OCI-LY7 (cell line): ENCODE results near the gene C2orf72. TPM values are rescaled to one million over a fixed set of nuclear protein-coding genes. Genes with fewer than 3 reads are reported as not detected.

ENCODE experiments used
- BruUV-seq: library from RNA; stranded (reverse); fragments of 400-500 nt; replicated peaks from 2 replicates; lab custom pipeline; 2021; lab: Mats Ljungman, UMichigan
- CTCF ChIA-PET: fragments of 300-600 bp; sonication (Branson Sonifier 250); formaldehyde crosslinking; loops from one replicate; lab custom pipeline; 2022; ENCODE audit warnings: antibody characterized with exemption; ENCODE audit not compliant: unreplicated experiment; lab: Charles Lee
- POLR2A ChIA-PET: fragments of 300-600 bp; sonication (Branson Sonifier 250); formaldehyde crosslinking; loops from one replicate; lab custom pipeline; 2022; ENCODE audit warnings: antibody characterized with exemption; lab: Charles Lee
- DNase-seq: peaks from one replicate; pipeline ENCODE4 v3.0.0-alpha.2; 2015; ENCODE audit warnings: low spot score
- H2AFZ ChIP-seq: fragments of 200-600 bp; sonication (generic), shearing (Covaris generic); 2 replicates; pipeline ENCODE4 v1.6.1; 2014; ENCODE audit warnings: mild to moderate bottlenecking, antibody characterized with exemption, low read length, moderate library complexity
- H3K27ac ChIP-seq: fragments of 200-600 bp; sonication (generic); 2 replicates; pipeline ENCODE4 v1.5.1; 2014; ENCODE audit warnings: mixed run types, low read depth, mild to moderate bottlenecking, moderate library complexity, low read length, inconsistent platforms; ENCODE audit not compliant: poor library complexity, severe bottlenecking
- H3K36me3 ChIP-seq: fragments of 200-600 bp; sonication (generic); 2 replicates; pipeline ENCODE4 v1.6.1; 2014; ENCODE audit warnings: mild to moderate bottlenecking, antibody characterized with exemption, low read length, moderate library complexity, mixed read lengths; ENCODE audit not compliant: insufficient read depth
- H3K4me1 ChIP-seq: fragments of 200-600 bp; sonication (generic); 2 replicates; pipeline ENCODE4 v1.5.1; 2014; ENCODE audit warnings: mild to moderate bottlenecking, low read length; ENCODE audit not compliant: insufficient read depth, poor library complexity, severe bottlenecking
- H3K4me2 ChIP-seq: fragments of 200-600 bp; sonication (generic); 2 replicates; pipeline ENCODE4 v1.6.1; 2014; ENCODE audit warnings: mild to moderate bottlenecking, low read length
- H3K4me3 ChIP-seq: fragments of 200-600 bp; sonication (generic); 2 replicates; pipeline ENCODE4 v1.5.1; 2014; ENCODE audit warnings: mild to moderate bottlenecking, low read depth, low read length; ENCODE audit not compliant: poor library complexity, severe bottlenecking
- H3K79me2 ChIP-seq: fragments of 200-600 bp; sonication (generic); 2 replicates; pipeline ENCODE4 v1.6.1; 2016; ENCODE audit warnings: low read depth, mild to moderate bottlenecking, low read length, moderate library complexity, mixed read lengths; ENCODE audit not compliant: insufficient read depth
- H3K9me2 ChIP-seq: fragments of 200-600 bp; sonication (generic); 2 replicates; pipeline ENCODE4 v1.6.1; 2016; ENCODE audit warnings: mild to moderate bottlenecking, low read length, mixed read lengths; ENCODE audit not compliant: insufficient read depth
- H3K9me3 ChIP-seq: fragments of 200-600 bp; sonication (generic); 2 replicates; pipeline ENCODE4 v1.6.1; 2014; ENCODE audit warnings: mild to moderate bottlenecking, mixed run types, low read length, mixed read lengths
- H4K20me1 ChIP-seq: fragments of 200-600 bp; sonication (generic); 2 replicates; pipeline ENCODE4 v1.6.1; 2014; ENCODE audit warnings: mild to moderate bottlenecking, antibody characterized with exemption, low read length, moderate library complexity, mixed read lengths; ENCODE audit not compliant: insufficient read depth
- EZH2phosphoT487 ChIP-seq: fragments of 200-600 bp; sonication (generic); IDR thresholded peaks from 2 replicates; pipeline ENCODE4 v1.6.1; 2018; ENCODE audit warnings: low read depth, borderline replicate concordance, mild to moderate bottlenecking, mixed run types, antibody characterized with exemption, low read length, moderate library complexity, mixed read lengths
- intact Hi-C: fragments of 100-400 bp; cut with micrococcal nuclease; formaldehyde crosslinking; loops from one replicate; pipeline ENCODE4 v1.10.0; 2022; ENCODE audit not compliant: unreplicated experiment
- total RNA-seq, 2 experiments: library from RNA; depleted of rRNA in 1 of 2; stranded (reverse); fragments of >200 nt in 1 of 2; shearing (Covaris generic) in 1 of 2; gene quantifications; 2 replicates each; pipeline ENCODE4 v1.2.3, GENCODE V29; 2014 to 2022
- TF ChIP-seq, protein P1 (sequence below): fragments of 200-600 bp; sonication (generic); conservative IDR thresholded peaks from 2 replicates; pipeline ENCODE4 v1.5.1; 2014; ENCODE audit warnings: mild to moderate bottlenecking, antibody characterized with exemption, low read length, moderate library complexity, mixed read lengths

The C2orf72 gene
- total RNA-seq, 2 experiments from 2014 or later = not detected

DNA sequence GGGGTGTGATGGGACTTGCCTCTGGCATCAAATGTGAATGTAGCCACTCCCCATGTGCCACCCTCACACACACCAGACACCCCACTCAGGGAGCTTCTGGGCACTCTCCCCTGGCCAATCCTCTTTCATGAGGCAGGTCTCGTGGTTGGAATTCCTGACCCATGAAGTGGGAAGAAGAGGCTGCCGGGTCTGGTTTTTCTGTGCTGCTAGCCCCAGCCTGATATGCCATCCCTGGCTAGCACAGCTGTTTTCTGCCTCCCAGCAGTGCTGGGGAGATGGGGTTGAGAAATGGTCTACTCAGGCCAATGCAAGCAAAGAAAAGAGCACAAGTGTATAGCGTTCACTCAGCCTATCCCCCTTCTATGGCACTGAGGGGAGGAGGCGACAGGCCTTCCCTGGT lies 1.2 kb upstream of the C2orf72 start:
- no peak for TF ChIP-seq EZH2phosphoT487
- TF ChIP-seq, protein P1, sequence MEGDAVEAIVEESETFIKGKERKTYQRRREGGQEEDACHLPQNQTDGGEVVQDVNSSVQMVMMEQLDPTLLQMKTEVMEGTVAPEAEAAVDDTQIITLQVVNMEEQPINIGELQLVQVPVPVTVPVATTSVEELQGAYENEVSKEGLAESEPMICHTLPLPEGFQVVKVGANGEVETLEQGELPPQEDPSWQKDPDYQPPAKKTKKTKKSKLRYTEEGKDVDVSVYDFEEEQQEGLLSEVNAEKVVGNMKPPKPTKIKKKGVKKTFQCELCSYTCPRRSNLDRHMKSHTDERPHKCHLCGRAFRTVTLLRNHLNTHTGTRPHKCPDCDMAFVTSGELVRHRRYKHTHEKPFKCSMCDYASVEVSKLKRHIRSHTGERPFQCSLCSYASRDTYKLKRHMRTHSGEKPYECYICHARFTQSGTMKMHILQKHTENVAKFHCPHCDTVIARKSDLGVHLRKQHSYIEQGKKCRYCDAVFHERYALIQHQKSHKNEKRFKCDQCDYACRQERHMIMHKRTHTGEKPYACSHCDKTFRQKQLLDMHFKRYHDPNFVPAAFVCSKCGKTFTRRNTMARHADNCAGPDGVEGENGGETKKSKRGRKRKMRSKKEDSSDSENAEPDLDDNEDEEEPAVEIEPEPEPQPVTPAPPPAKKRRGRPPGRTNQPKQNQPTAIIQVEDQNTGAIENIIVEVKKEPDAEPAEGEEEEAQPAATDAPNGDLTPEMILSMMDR = no peak
- no peak for DNase-seq
- POLR2A ChIA-PET = no interaction called here
- no peak overlapping the region for H3K27ac ChIP-seq
- peaks cover 13% of the 10 kb centered on the region for H3K4me1 ChIP-seq
- H4K20me1 ChIP-seq = no peaks in the 10 kb centered on the region
- no peak overlapping the region for H3K4me3 ChIP-seq
- intact Hi-C loops = no loop called here
- H3K36me3 ChIP-seq = no peaks in the 10 kb centered on the region
- H2AFZ ChIP-seq = no peak overlapping the region
- H3K9me2 ChIP-seq = no peaks in the 10 kb centered on the region
- CTCF ChIA-PET = no interaction called here
- H3K79me2 ChIP-seq = no peaks in the 10 kb centered on the region
- no peaks in the 10 kb centered on the region for H3K9me3 ChIP-seq
- H3K4me2 ChIP-seq = no peak overlapping the region
- no TSS peak for BruUV-seq

DNA sequence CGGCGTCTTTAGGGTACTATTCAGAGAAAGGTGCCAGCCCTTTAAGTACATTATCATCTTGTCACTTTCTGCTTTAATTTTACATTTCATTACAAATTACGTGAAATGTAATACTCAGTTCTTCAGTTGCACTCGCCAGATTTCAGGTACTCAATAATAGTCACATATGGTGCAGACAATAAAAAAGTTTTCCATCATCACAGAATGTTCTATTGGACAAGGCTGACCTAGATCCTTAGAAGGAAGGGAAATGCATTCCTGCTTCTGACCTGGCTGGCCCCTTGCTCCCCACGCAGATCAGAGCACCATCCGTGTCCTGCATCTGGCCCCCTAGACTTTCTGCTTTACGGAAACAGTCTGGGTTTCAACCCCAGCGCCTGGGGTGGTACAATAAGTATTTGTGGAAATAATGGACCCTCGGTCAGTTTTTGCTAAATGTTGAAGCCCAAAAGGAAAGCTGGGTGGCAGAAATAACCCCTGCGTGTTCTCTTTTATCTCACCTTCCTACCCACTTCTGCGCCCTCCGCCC lies 681 bp upstream of the C2orf72 start:
- Histone ChIP-seq H3K4me3 (no peak overlapping the region), H2AFZ (no peak overlapping the region), H3K79me2 (no peaks in the 10 kb centered on the region), H4K20me1 (no peaks in the 10 kb centered on the region), H3K9me3 (no peaks in the 10 kb centered on the region), H3K4me2 (no peak overlapping the region), H3K4me1 (peaks cover 13% of the 10 kb centered on the region), H3K36me3 (no peaks in the 10 kb centered on the region), H3K27ac (no peak overlapping the region), H3K9me2 (no peaks in the 10 kb centered on the region)
- ChIA-PET POLR2A (no interaction called here), CTCF (no interaction called here)
- BruUV-seq = no TSS peak
- TF ChIP-seq, protein P1 = no peak
- TF ChIP-seq EZH2phosphoT487 = no peak
- no peak for DNase-seq
- intact Hi-C loops = no loop called here

DNA sequence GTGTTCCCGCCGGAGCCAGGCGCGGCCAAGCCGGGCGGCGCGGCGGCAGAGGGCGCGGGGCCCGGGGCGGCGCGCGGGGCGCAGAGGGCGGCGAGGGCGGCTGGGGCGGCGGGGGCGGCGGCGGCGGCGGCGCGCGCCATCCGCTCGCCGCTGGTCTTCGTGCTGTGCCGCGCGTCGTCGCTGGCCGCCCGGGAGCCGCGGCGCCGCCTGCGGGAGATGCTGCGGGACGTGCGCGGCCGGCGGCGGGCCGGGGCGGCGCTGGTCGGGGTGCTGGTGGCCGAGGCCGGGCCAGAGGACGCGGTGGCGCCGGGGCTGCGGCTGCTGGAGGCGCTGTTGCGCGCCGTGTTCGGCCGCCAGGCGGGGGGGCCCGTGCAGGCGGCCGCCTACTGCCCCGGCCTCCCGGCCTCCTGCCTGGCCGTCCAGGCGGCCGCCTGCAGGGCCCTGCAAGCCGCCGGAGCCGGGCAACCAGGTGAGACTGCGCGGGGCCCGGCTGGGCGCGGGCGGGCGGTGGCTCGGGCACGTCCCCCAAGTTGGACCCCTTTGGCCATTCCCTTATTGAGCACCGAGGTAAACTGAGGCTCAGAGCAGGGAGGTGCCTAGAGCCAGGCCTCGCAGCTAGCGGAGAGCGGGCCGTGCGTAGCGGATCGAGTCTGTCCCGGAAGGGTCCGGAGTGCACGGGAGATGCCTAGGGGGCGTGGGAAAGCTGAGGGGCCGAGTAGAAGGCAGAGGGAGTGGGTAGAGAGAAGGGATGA lies 584 bp downstream of the C2orf72 start:
- H3K27ac ChIP-seq = no peak overlapping the region
- no peak overlapping the region for H2AFZ ChIP-seq
- H3K4me1 ChIP-seq = peaks cover 13% of the 10 kb centered on the region
- CTCF ChIA-PET = no interaction called here
- intact Hi-C loops = no loop called here
- POLR2A ChIA-PET = no interaction called here
- H3K79me2 ChIP-seq = no peaks in the 10 kb centered on the region
- TF ChIP-seq, protein P1 = no peak
- TF ChIP-seq EZH2phosphoT487 = no peak
- H3K9me2 ChIP-seq = no peaks in the 10 kb centered on the region
- no peak for DNase-seq
- H3K4me3 ChIP-seq = no peak overlapping the region
- BruUV-seq = no TSS peak
- H3K36me3 ChIP-seq = no peaks in the 10 kb centered on the region
- no peaks in the 10 kb centered on the region for H4K20me1 ChIP-seq
- H3K4me2 ChIP-seq = no peak overlapping the region
- H3K9me3 ChIP-seq = no peaks in the 10 kb centered on the region
